IMR-90 (cell line): ENCODE data around the gene FAM149B1. TPM values are rescaled to one million over a fixed set of nuclear protein-coding genes. Genes with fewer than 3 reads are reported as not detected.

ENCODE experiments used
- ATAC-seq: fragments of 200-7000 bp; cut with Tn5 transposase; 2 replicates; pipeline ENCODE4 v1.9.1; 2020; ENCODE audit warnings: low read depth, mild to moderate bottlenecking, moderate library complexity
- BruUV-seq: library from RNA; stranded (reverse); fragments of 400-500 nt; replicated peaks from 2 replicates; lab custom pipeline; 2021; lab: Mats Ljungman, UMichigan
- CTCF ChIA-PET: fragments of 300-600 bp; formaldehyde crosslinking; extraction: SDS; loops from one replicate; lab custom pipeline; 2021; ENCODE audit warnings: antibody characterized with exemption; lab: Yijun Ruan, JAX
- POLR2A ChIA-PET: fragments of 300-600 bp; sonication (Branson Sonifier 250); formaldehyde crosslinking; loops from one replicate; lab custom pipeline; 2022; ENCODE audit warnings: antibody characterized with exemption; ENCODE audit not compliant: unreplicated experiment; lab: Charles Lee
- DNase-seq: peaks from one replicate; pipeline ENCODE4 v3.0.0; 2013
- H2AFZ ChIP-seq: replicated peaks from 2 replicates; pipeline ENCODE3; 2013; ENCODE audit warnings: low read length, mild to moderate bottlenecking; ENCODE audit not compliant: poor library complexity
- H2AK5ac ChIP-seq: 2 replicates; pipeline ENCODE4 v1.6.1; 2013; ENCODE audit warnings: low read depth, low read length, inconsistent platforms
- H2AK9ac ChIP-seq: replicated peaks from 2 replicates; pipeline ENCODE3; 2013; ENCODE audit warnings: mild to moderate bottlenecking, low read depth, low read length, moderate library complexity; ENCODE audit not compliant: poor library complexity
- H2BK120ac ChIP-seq: 2 replicates; pipeline ENCODE4 v1.6.1; 2013; ENCODE audit warnings: low read depth, low read length, inconsistent platforms
- H2BK15ac ChIP-seq: 3 replicates; pipeline ENCODE4 v1.6.1; 2013; ENCODE audit warnings: low read depth, low read length, inconsistent platforms
- H2BK20ac ChIP-seq: 2 replicates; pipeline ENCODE4 v1.6.1; 2013; ENCODE audit warnings: low read depth, mild to moderate bottlenecking, inconsistent platforms, low read length, moderate library complexity
- H2BK5ac ChIP-seq: 2 replicates; pipeline ENCODE4 v1.6.1; 2013; ENCODE audit warnings: mild to moderate bottlenecking, low read depth, low read length, inconsistent platforms; ENCODE audit not compliant: poor library complexity, severe bottlenecking
- H3K14ac ChIP-seq: replicated peaks from 2 replicates; pipeline ENCODE4 v1.6.1; 2013; ENCODE audit warnings: low read depth, low read length, inconsistent platforms
- H3K18ac ChIP-seq: 2 replicates; pipeline ENCODE4 v1.6.1; 2013; ENCODE audit warnings: low read depth, low read length, control low read depth
- H3K23ac ChIP-seq: 2 replicates; pipeline ENCODE4 v1.6.1; 2013; ENCODE audit warnings: low read depth, low read length, inconsistent platforms
- H3K27ac ChIP-seq: 2 replicates; pipeline ENCODE4 v1.5.1; 2013; ENCODE audit warnings: mild to moderate bottlenecking, control low read depth, low read length; ENCODE audit not compliant: insufficient read depth
- H3K27me3 ChIP-seq: 2 replicates; pipeline ENCODE4 v1.6.1; 2013; ENCODE audit warnings: low read length; ENCODE audit not compliant: control insufficient read depth, insufficient read depth
- H3K36me3 ChIP-seq: 2 replicates; pipeline ENCODE4 v1.6.1; 2013; ENCODE audit warnings: low read length, mixed read lengths; ENCODE audit not compliant: control insufficient read depth, insufficient read depth
- H3K4ac ChIP-seq: 2 replicates; pipeline ENCODE4 v1.6.1; 2013; ENCODE audit warnings: low read depth, low read length, inconsistent platforms
- H3K4me1 ChIP-seq: 2 replicates; pipeline ENCODE4 v1.6.1; 2013; ENCODE audit warnings: low read length, mixed read lengths; ENCODE audit not compliant: control insufficient read depth, insufficient read depth
- H3K4me2 ChIP-seq: 2 replicates; pipeline ENCODE4 v1.6.1; 2013; ENCODE audit warnings: low read depth, mild to moderate bottlenecking, control low read depth, low read length, moderate library complexity
- H3K4me3 ChIP-seq: 2 replicates; pipeline ENCODE4 v1.5.1; 2013; ENCODE audit warnings: low read depth, mild to moderate bottlenecking, control low read depth, low read length, moderate library complexity; ENCODE audit not compliant: insufficient read depth
- H3K56ac ChIP-seq: 2 replicates; pipeline ENCODE4 v1.6.1; 2013; ENCODE audit warnings: low read length, inconsistent platforms; ENCODE audit not compliant: insufficient read depth; ENCODE audit errors: extremely low read depth
- H3K79me1 ChIP-seq, 2 experiments: 2 replicates each; pipeline ENCODE4 v1.6.1; 2013; ENCODE audit warnings: low read length in 2 of 2, inconsistent platforms in 1 of 2, low read depth in 1 of 2
- H3K9ac ChIP-seq: 2 replicates; pipeline ENCODE4 v1.6.1; 2013; ENCODE audit warnings: low read depth, low read length, control low read depth
- H3K9me1 ChIP-seq: 2 replicates; pipeline ENCODE4 v1.6.1; 2013; ENCODE audit warnings: low read length, inconsistent platforms; ENCODE audit not compliant: insufficient read depth
- H3K9me3 ChIP-seq: 2 replicates; pipeline ENCODE4 v1.6.1; 2013; ENCODE audit warnings: low read length; ENCODE audit not compliant: control insufficient read depth, insufficient read depth
- H4K20me1 ChIP-seq: 2 replicates; pipeline ENCODE4 v1.6.1; 2013; ENCODE audit warnings: low read length, inconsistent platforms; ENCODE audit not compliant: insufficient read depth
- H4K5ac ChIP-seq: 2 replicates; pipeline ENCODE4 v1.6.1; 2013; ENCODE audit warnings: mild to moderate bottlenecking, low read depth, low read length, control low read depth
- H4K8ac ChIP-seq, 2 experiments: 2 replicates each; pipeline ENCODE4 v1.6.1; 2013; ENCODE audit warnings: low read depth in 2 of 2, low read length in 2 of 2, control low read depth in 1 of 2, inconsistent platforms in 1 of 2
- H4K91ac ChIP-seq: 2 replicates; pipeline ENCODE4 v1.6.1; 2013; ENCODE audit warnings: low read depth, low read length, inconsistent platforms; ENCODE audit not compliant: insufficient read depth
- MAZ ChIP-seq: IDR thresholded peaks from 2 replicates; pipeline ENCODE4 v1.6.1; 2012; ENCODE audit warnings: low read depth, mild to moderate bottlenecking, low read length, improper control_type of control experiment, moderate library complexity, borderline replicate concordance
- POLR2A ChIP-seq: IDR thresholded peaks from 2 replicates; pipeline ENCODE4 v1.6.1; 2012; ENCODE audit warnings: mild to moderate bottlenecking, low read depth, low read length
- RCOR1 ChIP-seq: IDR thresholded peaks from 2 replicates; pipeline ENCODE4 v1.6.1; 2012; ENCODE audit warnings: mild to moderate bottlenecking, low read length, improper control_type of control experiment; ENCODE audit not compliant: insufficient replicate concordance
- RFX5 ChIP-seq: IDR thresholded peaks from 2 replicates; pipeline ENCODE4 v1.8.0; 2012; ENCODE audit warnings: low read depth, mild to moderate bottlenecking, low read length, moderate library complexity
- WGBS, 2 experiments: methylation state at CpG; one replicate each; pipeline versions ENCODE4 v1.1.5 to v1.1.7; 2013; ENCODE audit warnings: missing lambda C conversion rate in 2 of 2; ENCODE audit not compliant: insufficient read length in 1 of 2; ENCODE audit errors: extremely low coverage in 2 of 2; 5-methylcytosine and 5-hydroxymethylcytosine counted together
- dilution Hi-C: fragments of 300-500 bp; cut with HindIII; formaldehyde crosslinking; loops from one replicate; pipeline ENCODE4 v1.14.3; 2018; ENCODE audit warnings: low sequenced_read_pairs; ENCODE audit not compliant: unreplicated experiment
- in situ Hi-C: fragments of 300-500 bp; cut with MboI; formaldehyde crosslinking; loops from 3 replicates; pipeline ENCODE4 v1.14.3; 2019; ENCODE audit warnings: low sequenced_read_pairs, inconsistent platforms, mixed read lengths
- intact Hi-C: fragments of 100-400 bp; cut with micrococcal nuclease; formaldehyde crosslinking; loops from 2 replicates; pipeline ENCODE4 v1.10.0; 2022
- polyA plus RNA-seq, 3 experiments: library from polyadenylated mRNA; depleted of rRNA; stranded (reverse); fragments of >200 nt; gene quantifications; 2 replicates each; pipeline ENCODE4 v1.2.3, GENCODE V29; 2012; ENCODE audit warnings: low replicate concordance in 1 of 3
- total RNA-seq: library from RNA; depleted of rRNA; stranded (reverse); fragments of >200 nt; gene quantifications from 2 replicates; pipeline ENCODE4 v1.2.3, GENCODE V29; 2012

Gene FAM149B1
- total and polyA plus RNA-seq, 2 of the 4 experiments (the other 2 are of a cell fraction), result 21.7 to 28.3 TPM

- WGBS, 2 experiments, result no CpG with 5 or more reads among the region's 3 CpGs
- H3K4me3 ChIP-seq, result no peak overlapping the region
- H3K18ac ChIP-seq, result no peak overlapping the region
- no peak overlapping the region for H2BK5ac ChIP-seq
- H2BK120ac ChIP-seq, result no peak overlapping the region
- BruUV-seq, result no TSS peak
- no peak overlapping the region for H3K4me2 ChIP-seq
- H3K23ac ChIP-seq, result no peak overlapping the region
- DNase-seq (no peak), ATAC-seq (no peak)
- no peaks in the 10 kb centered on the region for H3K4me1 ChIP-seq
- no peak overlapping the region for H3K56ac ChIP-seq
- H4K20me1 ChIP-seq, result peaks cover 5% of the 10 kb centered on the region; the same call in 1 of the 2 replicates
- no peak for TF ChIP-seq RCOR1
- TF ChIP-seq POLR2A, result no peak
- TF ChIP-seq MAZ, result no peak
- no peak for TF ChIP-seq RFX5
- dilution Hi-C loops, result no loop called here
- H4K91ac ChIP-seq, result no peak overlapping the region
- no peak overlapping the region for H4K5ac ChIP-seq
- peaks cover 22% of the 10 kb centered on the region for H3K36me3 ChIP-seq
- H3K27ac ChIP-seq, result no peak overlapping the region
- H3K14ac ChIP-seq, result no peak overlapping the region
- H3K27me3 ChIP-seq, result no peaks in the 10 kb centered on the region
- POLR2A ChIA-PET, result no interaction called here
- no peak overlapping the region for H2BK20ac ChIP-seq
- no peak overlapping the region for H2AFZ ChIP-seq
- no peaks in the 10 kb centered on the region for H3K9me3 ChIP-seq
- H2AK9ac ChIP-seq, result no peak overlapping the region
- CTCF ChIA-PET, result no interaction called here
- H2BK15ac ChIP-seq, result no peak overlapping the region
- H2AK5ac ChIP-seq, result no peak overlapping the region
- peaks cover 3 to 10% of the 10 kb centered on the region in 2 experiments; a peak in 3 of 4 replicates for H3K79me1 ChIP-seq
- no peak overlapping the region for H4K8ac ChIP-seq
- no peaks in the 10 kb centered on the region for H3K9me1 ChIP-seq
- in situ Hi-C loops, result no loop called here
- intact Hi-C loops, result loop anchor here (5.0 kb wide), 1 partner anchor 44 kb away; the partner anchor contains the start of gene NUDT13
- no peak overlapping the region for H3K9ac ChIP-seq
- no peak overlapping the region for H3K4ac ChIP-seq
Measured at GRCh38 chr10:73156054-73156453, 11.9 kb upstream of the FAM149B1 start.
